ENCODE measurements around the gene ZNF740.

The ZNF740 gene

GRCh38 chr12:53239643-53240258 is 59.2 kb downstream of the ZNF740 start:
- H3K27ac Mint-ChIP-seq: no peak overlapping the region
- H3K4me1 Mint-ChIP-seq: peaks cover 29 to 51% of the 10 kb centered on the region in 2 donors
- peaks cover 4 to 6% of the 10 kb centered on the region in 2 donors for H3K27me3 Mint-ChIP-seq
- H3K4me3 Mint-ChIP-seq: no peak overlapping the region
- DNase-seq: no peak
- no peak for ATAC-seq (replicated peaks)
- no peaks in the 10 kb centered on the region for H3K9me3 Mint-ChIP-seq
- no peaks in the 10 kb centered on the region for H3K36me3 Mint-ChIP-seq

GRCh38 chr12:53241623-53242412 is 61.3 kb downstream of the ZNF740 start:
- Mint-ChIP-seq H3K4me3 (no peak overlapping the region), H3K27ac (peak overlapping the region; percentile 5), H3K27me3 (peaks cover 6 to 9% of the 10 kb centered on the region in 2 donors), H3K36me3 (no peaks in the 10 kb centered on the region), H3K9me3 (no peaks in the 10 kb centered on the region), H3K4me1 (peaks cover 17 to 34% of the 10 kb centered on the region in 2 donors)
- no peak for ATAC-seq (replicated peaks)
- DNase-seq: no peak

DNA sequence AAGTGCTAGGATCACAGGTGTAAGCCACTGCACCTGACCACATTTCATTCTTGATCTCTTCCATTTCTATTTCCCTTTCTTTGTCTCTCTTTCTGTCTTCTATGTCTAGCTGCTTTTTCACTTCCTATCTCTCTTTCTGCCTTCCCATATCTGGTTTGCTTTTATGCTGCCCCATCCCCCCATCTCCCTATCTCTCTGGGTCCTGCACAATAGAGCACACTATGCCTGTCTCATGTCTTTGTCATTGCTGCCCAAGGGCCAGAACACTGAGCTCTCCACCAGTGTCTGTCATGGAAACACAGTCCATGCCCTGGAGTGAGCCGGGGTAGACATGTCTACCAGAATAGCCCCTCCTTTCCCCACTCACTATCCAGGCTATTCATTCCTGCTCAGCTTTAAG is 63.8 kb downstream of the ZNF740 start:
- Mint-ChIP-seq H3K27me3 (peaks cover 6 to 9% of the 10 kb centered on the region in 2 donors), H3K9me3 (no peaks in the 10 kb centered on the region), H3K27ac (no peak overlapping the region), H3K36me3 (no peaks in the 10 kb centered on the region), H3K4me1 (peaks cover 12 to 30% of the 10 kb centered on the region in 2 donors), H3K4me3 (no peak overlapping the region)
- peak in 1 of 2 donors; percentile 36 for ATAC-seq (replicated peaks)
- no peak for DNase-seq

All from stimulated activated naive B cell treated with anti-CD40 and anti-IgM and Interleukin-4, amounts not matched to agents 10 μg/mL and 1 μg/mL and 100 μg/mL, for 72 hours (primary cell).